NCI-H446 treated with DMSO at 0.1 percent for 48 hours (cell line): ENCODE results near the gene FKBP5.

Experiments
- DNase-seq: peaks from one replicate; lab custom pipeline; 2025; lab: John Stamatoyannopoulos, UW

Gene FKBP5

GRCh38 chr6:35662999-35663398, 25.7 kb downstream of the FKBP5 start:
- DNase-seq = no peak

GRCh38 chr6:35654883-35655282, 33.8 kb downstream of the FKBP5 start:
- no peak for DNase-seq

GRCh38 chr6:35651244-35651643, 37.5 kb downstream of the FKBP5 start:
- no peak for DNase-seq

- DNase-seq = no peak
Observed at GRCh38 chr6:35650015-35650414, 38.7 kb downstream of the FKBP5 start.

GRCh38 chr6:35648203-35648602, 40.5 kb downstream of the FKBP5 start:
- DNase-seq = no peak

GRCh38 chr6:35647400-35647799, 41.3 kb downstream of the FKBP5 start:
- DNase-seq = no peak

GRCh38 chr6:35643162-35643535, 45.6 kb downstream of the FKBP5 start:
- DNase-seq = no peak

GRCh38 chr6:35642471-35643161, 46.1 kb downstream of the FKBP5 start:
- no peak for DNase-seq

- DNase-seq = no peak
Observed at GRCh38 chr6:35640017-35640664, 48.6 kb downstream of the FKBP5 start.

- no peak for DNase-seq
Observed at GRCh38 chr6:35638679-35639078, 50.0 kb downstream of the FKBP5 start.

GRCh38 chr6:35637911-35638310, 50.8 kb downstream of the FKBP5 start:
- DNase-seq = no peak

- DNase-seq = no peak
Observed at GRCh38 chr6:35635601-35636597, 52.8 kb downstream of the FKBP5 start.

GRCh38 chr6:35634316-35634715, 54.4 kb downstream of the FKBP5 start:
- no peak for DNase-seq

- DNase-seq = no peak
Observed at GRCh38 chr6:35633579-35634089, 55.1 kb downstream of the FKBP5 start.

- no peak for DNase-seq
Observed at GRCh38 chr6:35629876-35630378, 58.8 kb downstream of the FKBP5 start.

GRCh38 chr6:35626401-35626800, 62.3 kb downstream of the FKBP5 start:
- no peak for DNase-seq

- DNase-seq = no peak
Observed at GRCh38 chr6:35624341-35625070, 64.2 kb downstream of the FKBP5 start.

- no peak for DNase-seq
Observed at GRCh38 chr6:35622283-35622682, 66.4 kb downstream of the FKBP5 start.

GRCh38 chr6:35620706-35621105, 68.0 kb downstream of the FKBP5 start:
- DNase-seq = no peak

GRCh38 chr6:35613762-35614161, 75.0 kb downstream of the FKBP5 start:
- no peak for DNase-seq

- no peak for DNase-seq
Observed at GRCh38 chr6:35611240-35611639, 77.5 kb downstream of the FKBP5 start.

GRCh38 chr6:35610830-35611229, 77.9 kb downstream of the FKBP5 start:
- no peak for DNase-seq
